ENCODE results near the gene FABP6.

Gene FABP6

GRCh38 chr5:160207061-160207460 is 22.2 kb upstream of the FABP6 start:
- TF ChIP-seq ZFX (IDR thresholded peaks at IDR 0.05; ENCODE audit: borderline replicate concordance) = no peak
- TF ChIP-seq, protein P1, sequence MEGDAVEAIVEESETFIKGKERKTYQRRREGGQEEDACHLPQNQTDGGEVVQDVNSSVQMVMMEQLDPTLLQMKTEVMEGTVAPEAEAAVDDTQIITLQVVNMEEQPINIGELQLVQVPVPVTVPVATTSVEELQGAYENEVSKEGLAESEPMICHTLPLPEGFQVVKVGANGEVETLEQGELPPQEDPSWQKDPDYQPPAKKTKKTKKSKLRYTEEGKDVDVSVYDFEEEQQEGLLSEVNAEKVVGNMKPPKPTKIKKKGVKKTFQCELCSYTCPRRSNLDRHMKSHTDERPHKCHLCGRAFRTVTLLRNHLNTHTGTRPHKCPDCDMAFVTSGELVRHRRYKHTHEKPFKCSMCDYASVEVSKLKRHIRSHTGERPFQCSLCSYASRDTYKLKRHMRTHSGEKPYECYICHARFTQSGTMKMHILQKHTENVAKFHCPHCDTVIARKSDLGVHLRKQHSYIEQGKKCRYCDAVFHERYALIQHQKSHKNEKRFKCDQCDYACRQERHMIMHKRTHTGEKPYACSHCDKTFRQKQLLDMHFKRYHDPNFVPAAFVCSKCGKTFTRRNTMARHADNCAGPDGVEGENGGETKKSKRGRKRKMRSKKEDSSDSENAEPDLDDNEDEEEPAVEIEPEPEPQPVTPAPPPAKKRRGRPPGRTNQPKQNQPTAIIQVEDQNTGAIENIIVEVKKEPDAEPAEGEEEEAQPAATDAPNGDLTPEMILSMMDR (IDR thresholded peaks at IDR 0.05) = no peak
- H3K27ac ChIP-seq = no peak overlapping the region

DNA sequence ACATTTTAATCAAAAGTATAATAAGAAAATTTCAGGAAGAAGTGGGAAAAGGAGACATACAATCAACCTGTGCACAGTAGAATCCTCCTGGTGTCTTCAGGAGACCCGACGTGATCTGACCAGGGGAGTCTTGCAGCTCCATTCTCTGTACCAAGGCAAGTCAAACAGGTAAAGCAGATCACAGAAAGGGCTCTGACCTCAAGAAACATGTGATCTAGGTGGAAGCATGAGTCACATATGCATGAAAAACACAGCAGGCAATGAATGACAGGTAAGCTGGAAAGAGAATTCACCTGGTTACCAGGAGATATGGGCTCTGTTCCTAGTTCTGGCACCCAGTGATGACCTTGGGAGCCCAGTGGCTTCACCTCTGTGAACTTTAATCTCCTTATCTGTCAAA is 19.4 kb upstream of the FABP6 start:
- no peak for TF ChIP-seq ZFX (IDR thresholded peaks at IDR 0.05; ENCODE audit: borderline replicate concordance)
- TF ChIP-seq, protein P1 (IDR thresholded peaks at IDR 0.05) = no peak

GRCh38 chr5:160210606-160211005 is 18.7 kb upstream of the FABP6 start:
- no peak for TF ChIP-seq ZFX (IDR thresholded peaks at IDR 0.05; ENCODE audit: borderline replicate concordance)
- TF ChIP-seq, protein P1 (IDR thresholded peaks at IDR 0.05) = no peak

More for the DNA sequence above, 19.4 kb upstream of the FABP6 start:
- H3K27ac ChIP-seq = no peak overlapping the region

GRCh38 chr5:160211352-160211751 is 18.0 kb upstream of the FABP6 start:
- no peak overlapping the region for H3K27ac ChIP-seq

More at GRCh38 chr5:160210606-160211005, 18.7 kb upstream of the FABP6 start:
- H3K27ac ChIP-seq = no peak overlapping the region

DNA sequence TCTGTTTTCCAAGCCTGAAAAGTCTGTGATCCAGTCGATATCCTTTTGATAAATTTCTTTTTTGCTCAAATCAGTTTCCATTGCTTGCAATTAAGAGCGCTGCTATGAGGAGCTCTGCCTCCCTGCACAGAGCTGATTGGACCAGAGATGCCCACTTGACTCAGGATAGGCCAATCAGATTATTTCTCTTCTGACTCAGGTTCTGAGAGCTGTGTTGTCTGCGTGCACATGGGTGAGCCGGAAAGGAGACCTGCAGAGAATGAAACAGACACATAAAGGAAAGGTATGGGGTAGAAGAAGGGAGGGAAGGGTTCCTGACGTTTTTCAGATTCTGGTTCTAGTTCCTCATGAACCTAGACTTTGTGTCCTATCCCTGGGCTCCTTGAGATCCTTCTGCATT is 15.8 kb upstream of the FABP6 start:
- TF ChIP-seq, protein P1 (IDR thresholded peaks at IDR 0.05) = no peak
- TF ChIP-seq ZFX (IDR thresholded peaks at IDR 0.05; ENCODE audit: borderline replicate concordance) = no peak
- H3K27ac ChIP-seq = no peak overlapping the region

More at GRCh38 chr5:160211352-160211751, 18.0 kb upstream of the FABP6 start:
- TF ChIP-seq, protein P1 (IDR thresholded peaks at IDR 0.05) = no peak
- TF ChIP-seq ZFX (IDR thresholded peaks at IDR 0.05; ENCODE audit: borderline replicate concordance) = no peak

DNA sequence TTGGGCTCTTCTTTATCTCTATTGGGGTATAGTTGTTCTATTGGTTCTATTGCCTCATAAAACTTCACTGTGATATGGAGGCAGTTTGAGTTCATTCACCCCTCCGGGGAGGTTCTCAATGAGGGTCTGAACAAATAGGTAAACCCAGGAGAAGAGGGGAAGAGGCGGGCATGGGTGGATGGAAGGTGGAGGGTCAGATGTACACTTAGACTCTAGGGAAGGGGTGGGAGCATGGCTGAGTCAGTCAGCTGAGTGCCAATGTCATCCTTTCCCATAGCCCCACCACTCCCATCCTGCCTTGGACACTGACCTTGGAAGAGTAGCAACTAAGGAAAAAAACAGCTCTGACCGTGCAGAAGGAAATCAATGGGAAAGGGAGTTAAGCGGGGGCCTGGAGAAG is 9.9 kb upstream of the FABP6 start:
- no peak overlapping the region for H3K27ac ChIP-seq
- TF ChIP-seq, protein P1 (IDR thresholded peaks at IDR 0.05) = no peak
- no peak for TF ChIP-seq ZFX (IDR thresholded peaks at IDR 0.05; ENCODE audit: borderline replicate concordance)

DNA sequence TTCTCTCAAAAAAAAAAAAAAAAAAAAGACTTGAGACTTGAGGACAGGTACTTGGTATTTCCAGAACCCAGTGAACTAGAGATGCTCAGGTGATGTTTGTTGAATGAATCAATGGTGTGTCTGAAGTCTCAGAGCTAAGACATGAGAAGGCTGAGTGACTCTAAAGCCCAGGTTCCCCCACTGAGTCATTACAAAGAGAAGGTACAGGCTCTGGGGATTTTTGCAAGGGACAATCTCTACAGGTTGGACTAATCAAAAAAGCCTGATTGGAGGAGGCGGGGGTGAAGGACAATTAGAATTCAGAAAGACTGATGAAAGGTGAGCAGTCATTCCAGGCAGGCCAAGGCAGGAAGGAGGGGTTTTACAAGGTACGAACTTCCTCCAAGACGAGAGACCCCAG is 8.2 kb upstream of the FABP6 start:
- no peak overlapping the region for H3K27ac ChIP-seq
- no peak for TF ChIP-seq ZFX (IDR thresholded peaks at IDR 0.05; ENCODE audit: borderline replicate concordance)
- TF ChIP-seq, protein P1 (IDR thresholded peaks at IDR 0.05) = no peak
